Kidney epithelial cell (primary cell): ENCODE measurements around the gene ADAMTS9. TPM values are rescaled to one million over a fixed set of nuclear protein-coding genes. Genes with fewer than 3 reads are reported as not detected.
A peak's percentile ranks its signal among the peaks of the same experiment; 100 is the strongest.

Experiments used
- DNase-seq: peaks from one replicate; pipeline ENCODE4 v3.0.0-alpha.2; 2010; ENCODE audit warnings: low read depth
- H3K27me3 ChIP-seq: 2 replicates; pipeline ENCODE4 v1.6.0; 2011; ENCODE audit warnings: low read length; ENCODE audit not compliant: control insufficient read depth, insufficient read depth
- H3K36me3 ChIP-seq: 2 replicates; pipeline ENCODE4 v1.5.1; 2011; ENCODE audit warnings: low read length; ENCODE audit not compliant: control insufficient read depth, insufficient read depth
- H3K4me3 ChIP-seq: 2 replicates; pipeline ENCODE4 v1.5.1; 2011; ENCODE audit warnings: low read depth, mild to moderate bottlenecking, control low read depth, low read length
- total RNA-seq: library from RNA; depleted of rRNA; stranded (reverse); fragments of >200 nt; gene quantifications from 2 replicates; pipeline ENCODE4 v1.2.3, GENCODE V29; 2015
- TF ChIP-seq, protein P1 (sequence below): IDR thresholded peaks from 2 replicates; pipeline ENCODE4 v1.5.1; 2011; ENCODE audit warnings: mild to moderate bottlenecking, moderate library complexity, low read length, control low read depth, inconsistent platforms; ENCODE audit not compliant: insufficient read depth, poor library complexity, severe bottlenecking

The ADAMTS9 gene
- total RNA-seq, 1 donor from 2014 or later, result 211 TPM

GRCh38 chr3:64675687-64676247 lies 12.0 kb downstream of the ADAMTS9 start:
- TF ChIP-seq, protein P1, sequence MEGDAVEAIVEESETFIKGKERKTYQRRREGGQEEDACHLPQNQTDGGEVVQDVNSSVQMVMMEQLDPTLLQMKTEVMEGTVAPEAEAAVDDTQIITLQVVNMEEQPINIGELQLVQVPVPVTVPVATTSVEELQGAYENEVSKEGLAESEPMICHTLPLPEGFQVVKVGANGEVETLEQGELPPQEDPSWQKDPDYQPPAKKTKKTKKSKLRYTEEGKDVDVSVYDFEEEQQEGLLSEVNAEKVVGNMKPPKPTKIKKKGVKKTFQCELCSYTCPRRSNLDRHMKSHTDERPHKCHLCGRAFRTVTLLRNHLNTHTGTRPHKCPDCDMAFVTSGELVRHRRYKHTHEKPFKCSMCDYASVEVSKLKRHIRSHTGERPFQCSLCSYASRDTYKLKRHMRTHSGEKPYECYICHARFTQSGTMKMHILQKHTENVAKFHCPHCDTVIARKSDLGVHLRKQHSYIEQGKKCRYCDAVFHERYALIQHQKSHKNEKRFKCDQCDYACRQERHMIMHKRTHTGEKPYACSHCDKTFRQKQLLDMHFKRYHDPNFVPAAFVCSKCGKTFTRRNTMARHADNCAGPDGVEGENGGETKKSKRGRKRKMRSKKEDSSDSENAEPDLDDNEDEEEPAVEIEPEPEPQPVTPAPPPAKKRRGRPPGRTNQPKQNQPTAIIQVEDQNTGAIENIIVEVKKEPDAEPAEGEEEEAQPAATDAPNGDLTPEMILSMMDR, result no peak
- Histone ChIP-seq H3K4me3 (no peak overlapping the region), H3K27me3 (no peaks in the 10 kb centered on the region), H3K36me3 (no peaks in the 10 kb centered on the region)
- no peak for DNase-seq

DNA sequence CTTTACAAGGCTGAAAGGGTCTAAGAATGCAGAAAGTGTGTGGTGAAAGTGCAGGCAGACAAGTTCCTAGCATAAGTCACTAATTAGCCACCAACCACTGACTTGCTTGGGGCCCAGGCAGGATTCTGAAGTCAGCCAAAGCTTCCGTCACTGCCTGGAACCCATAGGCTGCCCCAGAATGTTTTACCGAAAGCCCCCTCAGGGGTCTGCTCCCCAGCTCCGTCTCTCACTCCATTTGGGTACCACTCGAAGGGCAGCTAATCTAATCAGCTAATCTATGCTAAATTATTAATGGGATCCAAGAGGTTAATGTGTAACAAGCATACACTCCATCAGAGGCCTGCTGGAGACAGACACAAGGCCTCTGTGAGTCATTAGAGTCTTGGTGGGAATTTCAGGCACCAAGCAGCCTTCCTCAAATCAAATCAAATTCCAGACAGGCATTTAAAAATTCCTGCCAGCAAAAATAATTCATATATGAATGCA lies 13.2 kb downstream of the ADAMTS9 start:
- Histone ChIP-seq H3K4me3 (no peak overlapping the region), H3K36me3 (no peaks in the 10 kb centered on the region), H3K27me3 (no peaks in the 10 kb centered on the region)
- TF ChIP-seq, protein P1, result no peak
- DNase-seq, result peak; percentile 87

DNA sequence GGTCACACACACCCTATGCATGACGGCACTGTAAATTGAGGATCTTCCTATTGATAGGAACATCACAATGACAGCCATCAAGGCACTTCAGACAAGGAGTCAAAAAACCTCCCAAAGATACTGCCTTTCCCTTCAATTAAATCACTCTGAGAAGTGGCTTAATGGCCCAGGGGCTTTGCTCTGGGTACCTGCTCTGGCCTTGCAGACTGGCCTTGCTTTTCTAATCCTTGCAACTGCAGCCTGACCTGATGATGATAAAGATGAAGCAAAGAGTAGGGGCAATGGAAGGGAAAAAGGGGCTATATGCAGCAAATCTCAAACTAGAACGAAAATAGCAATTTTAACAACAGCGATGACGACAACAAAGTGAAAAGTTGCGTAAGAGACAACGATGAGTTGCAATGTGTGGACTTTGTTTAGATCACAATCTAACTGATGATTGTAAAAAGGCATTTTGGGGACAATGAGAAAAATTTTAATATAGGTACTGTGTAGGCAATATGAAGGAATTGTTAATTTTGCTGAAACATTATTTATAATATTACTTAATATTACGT lies 14.6 kb downstream of the ADAMTS9 start:
- no peaks in the 10 kb centered on the region for H3K36me3 ChIP-seq
- H3K4me3 ChIP-seq, result no peak overlapping the region
- DNase-seq, result no peak
- H3K27me3 ChIP-seq, result no peaks in the 10 kb centered on the region
- TF ChIP-seq, protein P1, result no peak

- no peaks in the 10 kb centered on the region for H3K27me3 ChIP-seq
- TF ChIP-seq, protein P1, result no peak
- no peak overlapping the region for H3K4me3 ChIP-seq
- DNase-seq, result no peak
- H3K36me3 ChIP-seq, result no peaks in the 10 kb centered on the region
Observed at GRCh38 chr3:64668582-64669510, 19.0 kb downstream of the ADAMTS9 start.

DNA sequence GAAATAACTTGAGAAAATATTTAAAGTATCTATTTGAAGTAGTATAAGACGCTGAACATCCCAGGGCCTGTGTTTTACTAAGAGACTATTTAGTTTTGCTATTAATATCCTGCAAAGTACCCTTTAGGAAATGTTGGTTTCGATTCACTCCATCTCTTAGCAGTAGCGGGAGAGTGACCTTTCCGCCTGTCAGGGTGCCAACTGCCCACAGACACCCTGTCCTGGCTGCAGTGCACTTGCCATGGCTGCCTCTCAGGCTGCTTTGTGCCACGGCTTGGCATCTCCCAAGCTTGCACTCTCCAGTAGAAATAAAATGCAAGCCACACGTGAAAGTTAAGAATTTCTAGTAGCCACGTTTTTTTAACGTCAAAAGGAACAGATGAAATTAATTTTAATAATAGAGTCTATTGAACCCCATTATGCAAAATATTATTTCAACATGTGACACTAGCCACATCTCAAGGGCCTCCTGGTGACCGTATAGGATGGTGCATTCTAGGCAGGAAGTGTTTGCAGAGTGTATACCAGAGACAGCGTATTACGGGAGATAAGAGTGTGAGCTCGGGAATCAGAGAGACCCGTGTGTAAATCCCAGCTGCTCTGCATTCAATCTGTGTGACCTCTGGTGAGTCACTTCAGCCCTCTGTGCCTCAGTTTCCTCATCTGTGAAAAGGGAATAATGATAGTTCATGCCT lies 19.8 kb downstream of the ADAMTS9 start:
- DNase-seq, result no peak
- TF ChIP-seq, protein P1, result no peak
- H3K36me3 ChIP-seq, result no peaks in the 10 kb centered on the region
- H3K27me3 ChIP-seq, result no peaks in the 10 kb centered on the region
- no peak overlapping the region for H3K4me3 ChIP-seq
